ENCODE results near the gene CCNY.
"Not testable (repeated sequence)": the region's sequence is repeated elsewhere in the genome, so short reads cannot be mapped to it uniquely, and the experiment has no call there.

DNA sequence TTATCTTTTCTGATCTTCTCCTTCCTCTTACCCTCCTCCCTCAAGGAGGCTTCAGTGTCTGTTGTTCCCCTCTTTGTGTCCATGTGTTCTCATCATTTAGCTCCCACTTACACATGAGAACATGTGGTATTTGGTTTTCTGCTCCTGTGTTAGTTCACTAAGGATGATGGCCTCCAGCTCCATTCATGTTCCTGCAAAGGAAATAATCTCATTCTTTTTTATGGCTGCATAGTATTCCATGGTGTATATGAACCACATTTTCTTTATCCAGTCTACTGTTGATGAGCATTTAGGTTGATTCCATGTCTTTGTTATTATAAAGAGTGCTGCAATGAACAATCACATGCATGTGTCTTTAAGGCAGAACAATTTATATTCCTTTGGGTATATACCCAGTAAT, 21.1 kb upstream of the CCNY start:
- not testable (repeated sequence) for TF ChIP-seq EZH2 (IDR thresholded peaks at IDR 0.05); POLR2AphosphoS5 (IDR thresholded peaks at IDR 0.05; ENCODE audit: borderline replicate concordance, low read depth, low read length); FOXP2 (optimal IDR thresholded peaks at IDR 0.05; ENCODE audit: control extremely low read depth, extremely low read length, insufficient read depth)
